GM18873 (cell line): ENCODE measurements around the gene TXK.
A peak's percentile ranks its signal among the peaks of the same experiment; 100 is the strongest.

Source experiments
- ATAC-seq: cut with Tn5 transposase; IDR thresholded peaks from one replicate; pipeline ENCODE4 v1.9.1; 2021; ENCODE audit warnings: mild to moderate bottlenecking, moderate library complexity, moderate number of reproducible peaks; ENCODE audit not compliant: unreplicated experiment, low FRiP score

TXK gene

DNA sequence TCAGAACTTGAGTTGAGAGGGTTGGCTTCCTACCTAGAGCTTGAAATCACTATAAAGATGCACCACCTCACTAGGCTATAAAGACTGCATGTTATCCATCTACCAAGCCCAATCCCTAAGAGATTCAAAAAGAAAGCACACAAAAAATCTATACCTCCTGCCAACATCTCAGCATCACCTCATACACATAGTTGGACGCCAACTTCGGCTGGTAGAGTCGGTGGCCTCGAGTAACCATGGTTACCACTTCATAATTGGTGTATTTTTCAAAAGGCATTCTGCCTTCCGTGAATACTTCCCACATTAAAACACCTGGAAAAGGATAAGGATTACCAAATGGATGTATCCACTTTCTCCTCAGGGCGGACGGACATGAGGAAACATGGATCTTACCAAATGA lies 4.5 kb upstream of the TXK start:
- no peak for ATAC-seq

DNA sequence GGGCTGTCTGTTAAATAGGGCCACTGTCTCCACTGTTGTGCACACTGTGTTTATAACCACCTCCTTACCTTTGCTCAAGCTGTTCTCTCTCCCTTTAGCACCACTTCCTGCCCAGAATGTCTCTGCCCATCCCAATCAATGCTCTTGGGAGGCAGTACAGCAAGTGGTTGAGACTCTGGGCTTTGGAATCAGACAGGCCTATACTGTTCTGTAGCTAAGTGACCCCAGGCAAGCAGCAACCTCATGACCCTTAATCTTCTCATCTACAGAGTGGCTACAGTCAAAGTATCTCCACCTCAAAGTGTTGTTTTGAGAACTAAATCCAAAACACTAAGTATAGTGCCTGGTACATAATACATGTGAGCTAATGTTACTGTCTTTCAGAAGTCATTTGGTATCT lies 3.8 kb upstream of the TXK start:
- ATAC-seq = no peak

DNA sequence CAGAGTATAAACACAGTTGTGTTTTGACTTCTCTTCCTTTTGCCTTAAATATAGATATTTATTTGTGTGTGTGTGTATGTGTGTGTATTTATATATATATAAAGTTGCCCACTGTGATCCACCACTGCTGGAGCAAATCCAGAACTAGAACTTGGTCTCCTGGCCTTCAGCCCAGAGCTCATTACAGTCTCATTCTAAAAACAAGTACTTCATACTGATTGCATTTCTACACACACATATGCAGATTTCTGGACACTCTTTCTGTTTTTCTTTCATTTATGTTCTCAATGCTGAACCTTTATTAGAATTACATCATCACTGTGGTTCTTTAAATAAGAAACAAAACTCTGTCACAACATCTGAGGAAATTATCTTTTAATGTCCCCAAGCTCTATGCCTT lies 381 bp downstream of the TXK start:
- no peak for ATAC-seq

DNA sequence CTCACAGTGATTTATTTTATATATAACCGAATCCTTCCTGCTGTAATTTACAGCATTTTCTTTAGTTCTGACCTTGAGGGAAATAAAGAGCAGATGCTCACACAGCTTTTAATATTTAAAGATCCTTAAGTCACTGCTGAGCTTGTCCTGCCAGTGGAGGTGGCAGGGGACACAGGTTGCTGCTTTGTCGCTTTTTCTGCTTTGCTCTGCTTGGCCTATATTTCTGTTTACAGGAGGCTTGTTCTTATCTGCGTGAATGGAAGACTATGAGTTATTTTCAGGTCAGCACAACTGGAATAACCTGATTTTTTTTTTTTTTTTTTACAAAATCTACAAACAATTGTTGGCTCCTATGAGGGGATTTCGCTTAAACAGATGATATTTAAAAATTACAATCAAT lies 2.3 kb downstream of the TXK start:
- no peak for ATAC-seq

DNA sequence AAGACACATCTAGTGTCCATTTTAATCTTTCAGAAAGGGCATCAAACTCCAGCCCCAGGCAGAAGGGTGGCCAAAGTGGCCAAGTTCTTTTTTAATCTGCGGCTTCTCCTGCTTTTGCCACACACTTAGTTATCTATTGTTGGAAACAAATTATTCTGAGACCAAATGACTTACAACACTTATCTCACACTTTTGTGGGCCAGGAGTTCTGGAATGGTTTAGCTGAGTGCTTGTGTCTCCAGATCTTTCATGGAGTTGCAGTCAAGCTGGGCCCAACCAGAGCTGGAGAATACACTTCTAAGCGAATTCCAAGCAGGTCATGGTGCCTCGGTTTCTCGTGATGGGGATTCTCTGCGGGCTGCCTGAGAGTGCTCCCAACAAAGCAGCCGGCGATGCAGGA lies 4.0 kb downstream of the TXK start:
- no peak for ATAC-seq

DNA sequence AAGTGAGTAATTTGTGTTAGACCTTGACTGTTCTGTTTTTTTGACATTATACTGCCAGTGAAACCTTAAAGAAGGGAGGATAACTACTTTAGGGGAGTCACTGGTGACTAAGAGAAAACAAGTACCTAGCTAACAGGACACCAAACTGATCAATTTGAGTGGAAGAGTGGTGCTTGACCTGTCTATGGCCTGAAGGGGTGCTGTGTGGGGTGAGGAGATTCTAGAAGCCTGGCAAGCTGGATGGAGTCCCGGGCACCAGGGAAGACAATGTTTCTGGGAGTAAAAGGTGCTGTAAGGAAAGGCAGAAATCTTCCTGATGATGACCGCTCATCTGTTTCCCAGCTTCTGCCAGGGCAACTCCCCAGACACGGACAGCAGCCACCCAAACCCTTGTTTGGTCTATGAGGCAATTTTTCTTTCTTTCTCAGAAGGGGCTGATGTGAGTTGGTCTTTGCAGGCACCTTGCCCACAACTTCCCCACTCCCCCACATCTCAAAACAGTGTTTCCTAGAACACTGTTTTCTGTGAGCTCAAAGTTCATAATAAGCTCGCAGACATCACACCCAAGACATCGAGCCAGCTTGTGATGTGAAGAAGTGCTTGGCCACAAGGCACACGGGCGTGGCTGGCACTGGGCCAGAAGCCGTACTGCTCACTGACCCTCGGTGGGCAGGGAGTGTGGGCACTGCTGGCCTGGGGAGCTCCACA lies 4.6 kb downstream of the TXK start:
- ATAC-seq = no peak

DNA sequence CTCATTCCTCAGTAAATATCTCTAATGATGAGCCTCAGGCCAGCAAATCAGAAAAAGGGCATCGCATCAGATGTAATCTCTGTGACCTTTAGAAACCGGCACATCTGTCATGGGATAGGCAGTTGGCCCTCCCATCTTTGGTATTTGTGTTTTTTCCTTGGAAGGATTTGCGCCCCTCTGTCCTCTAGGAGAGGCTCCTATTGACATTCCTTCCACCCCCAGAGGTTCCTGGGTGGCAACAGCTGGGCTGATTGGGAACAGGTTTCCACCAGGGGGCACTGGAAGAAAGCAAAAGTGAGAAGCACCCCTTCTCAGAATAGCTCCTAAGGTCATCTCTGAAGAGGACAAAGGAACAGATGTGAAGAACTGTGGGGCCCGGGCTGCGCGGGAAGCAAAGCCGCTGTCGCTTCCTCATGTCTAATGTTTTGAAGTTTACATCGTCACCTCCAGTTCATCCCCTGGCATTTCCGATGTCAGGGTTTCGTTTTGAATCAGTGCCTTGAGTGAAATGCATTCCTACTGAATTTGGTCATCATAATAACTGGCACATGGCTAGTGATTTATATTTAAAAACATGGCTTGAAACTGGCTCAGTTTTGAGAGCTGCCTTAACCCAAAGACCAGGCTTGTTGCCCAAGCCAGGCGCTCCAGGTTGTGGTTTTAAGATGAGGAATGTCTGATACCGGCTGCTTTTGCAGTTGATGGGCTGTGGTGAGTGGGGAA lies 6.2 kb downstream of the TXK start:
- ATAC-seq = peak; percentile 85

DNA sequence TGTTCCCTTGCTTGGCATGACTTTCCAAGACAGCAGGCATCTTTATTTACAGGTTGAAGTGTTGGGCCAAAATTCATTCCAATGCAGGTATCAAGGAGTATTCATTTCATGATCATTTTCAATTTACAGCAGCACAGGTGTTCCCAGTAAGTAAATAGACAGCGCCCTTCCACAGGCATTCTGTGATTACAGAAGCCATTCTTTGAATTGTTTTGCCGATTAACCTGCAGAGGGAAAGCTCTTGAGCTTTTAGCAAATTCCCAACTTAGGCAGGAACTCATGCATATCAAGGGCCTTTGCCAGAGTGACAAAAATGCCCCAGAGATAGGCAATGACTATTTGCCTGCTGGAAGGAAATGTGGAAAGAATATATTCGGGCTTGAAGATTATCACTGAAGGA lies 6.8 kb downstream of the TXK start:
- no peak for ATAC-seq

DNA sequence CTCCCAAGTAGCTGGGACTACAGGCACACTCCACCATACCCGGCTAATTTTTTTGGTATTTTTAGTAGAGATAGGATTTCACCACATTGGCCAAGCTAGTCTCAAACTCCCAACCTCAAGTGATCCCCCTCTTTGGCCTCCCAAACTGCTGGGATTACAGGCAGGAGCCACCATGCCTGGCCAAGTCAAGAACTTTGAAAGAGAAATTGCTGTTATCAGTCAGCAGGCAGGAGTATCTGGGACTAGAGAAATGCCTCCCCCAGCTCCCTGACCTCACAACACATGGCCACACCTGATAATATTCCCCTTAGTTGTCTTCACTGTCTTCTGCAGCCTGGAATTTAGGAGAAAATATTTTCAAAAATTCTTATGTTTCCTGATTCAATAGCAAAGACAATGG lies 7.4 kb downstream of the TXK start:
- ATAC-seq = no peak

DNA sequence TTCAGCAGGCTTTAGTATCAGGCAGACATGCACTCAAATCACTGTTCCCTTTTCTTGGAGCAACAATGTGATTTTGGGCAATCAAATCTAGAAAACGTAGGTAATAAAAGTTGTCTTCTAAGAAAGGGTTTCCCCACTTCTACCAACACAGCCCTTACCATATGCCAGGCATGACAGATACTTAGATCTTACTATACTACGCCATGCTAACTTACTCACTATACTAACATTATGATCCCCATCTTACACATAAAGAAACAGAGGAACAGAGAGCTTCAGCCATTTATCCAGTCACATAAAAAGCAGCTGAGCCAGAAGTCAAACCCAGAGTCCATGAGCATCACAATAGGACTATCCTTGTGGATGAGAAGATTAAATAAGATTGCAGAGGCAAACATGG lies 9.2 kb downstream of the TXK start:
- ATAC-seq = no peak

DNA sequence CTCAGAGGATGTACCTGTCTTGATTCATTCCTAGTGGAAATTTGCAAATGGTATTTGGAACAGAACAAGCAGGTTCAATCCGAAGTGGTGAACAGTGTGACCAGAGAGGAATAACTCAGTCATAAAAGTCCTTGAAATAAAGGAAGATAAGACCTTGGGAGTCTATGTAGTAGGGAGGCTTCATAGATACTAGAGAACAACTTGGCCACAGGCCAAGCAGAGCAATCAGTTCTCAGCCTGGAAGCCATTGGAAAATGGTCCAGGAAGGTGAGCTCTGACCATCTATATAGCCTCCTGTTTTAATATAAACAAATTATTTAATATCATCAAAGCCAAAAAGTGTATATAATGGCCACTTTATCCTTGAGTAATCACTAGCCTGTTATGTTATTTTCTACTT lies 11.3 kb downstream of the TXK start:
- no peak for ATAC-seq

DNA sequence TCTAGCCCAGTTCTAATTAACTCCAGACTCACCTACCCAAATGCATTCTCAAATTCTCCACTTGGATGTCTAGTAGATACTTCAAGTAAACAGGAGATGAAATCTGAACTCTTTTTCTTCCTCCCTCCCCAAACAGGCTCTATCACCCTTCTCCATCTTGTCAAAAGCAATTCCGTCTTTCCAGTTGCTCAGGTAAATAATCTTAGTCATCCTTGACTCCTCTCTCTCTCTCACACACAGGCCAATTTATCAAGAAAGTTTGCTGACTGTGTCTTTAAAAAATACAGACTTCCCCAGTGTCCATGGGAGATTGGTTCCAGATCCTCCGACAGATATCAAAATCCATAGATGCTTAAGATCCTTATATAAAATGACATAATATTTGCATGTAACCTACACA lies 12.9 kb downstream of the TXK start:
- no peak for ATAC-seq

DNA sequence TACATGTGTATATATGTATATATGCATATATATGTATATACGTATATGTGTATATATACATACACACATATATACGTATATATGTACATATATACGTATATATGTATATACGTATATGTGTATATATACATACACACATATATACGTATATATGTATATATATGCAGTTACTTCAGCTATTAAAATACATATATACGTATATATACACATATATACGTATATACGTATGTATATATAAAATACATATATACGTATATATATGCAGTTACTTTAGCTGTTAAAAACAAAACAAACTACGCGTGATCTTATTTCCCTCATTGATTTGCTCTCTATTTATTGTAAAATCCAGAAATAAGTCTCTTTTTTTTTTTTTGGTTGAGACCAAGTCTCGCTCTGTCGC lies 13.9 kb downstream of the TXK start:
- no peak for ATAC-seq

DNA sequence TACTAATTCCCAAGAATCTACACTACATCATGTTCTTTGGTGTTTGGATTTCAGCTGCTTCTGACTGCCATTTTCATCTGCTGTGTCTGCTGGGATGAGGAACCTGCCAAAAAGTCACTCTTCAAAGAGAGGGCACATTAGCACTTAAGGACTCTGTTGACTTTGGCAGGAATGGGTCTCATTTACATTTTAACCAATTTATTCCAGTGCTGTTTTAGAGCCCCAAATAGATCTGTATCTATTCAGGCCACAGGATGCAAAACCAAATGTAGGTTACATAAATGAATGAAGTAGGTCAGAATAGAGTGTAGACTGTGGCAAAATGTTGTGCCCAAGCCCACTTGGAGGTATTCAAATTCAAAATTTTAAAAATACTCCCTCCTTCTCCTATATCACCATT lies 14.4 kb downstream of the TXK start:
- no peak for ATAC-seq

DNA sequence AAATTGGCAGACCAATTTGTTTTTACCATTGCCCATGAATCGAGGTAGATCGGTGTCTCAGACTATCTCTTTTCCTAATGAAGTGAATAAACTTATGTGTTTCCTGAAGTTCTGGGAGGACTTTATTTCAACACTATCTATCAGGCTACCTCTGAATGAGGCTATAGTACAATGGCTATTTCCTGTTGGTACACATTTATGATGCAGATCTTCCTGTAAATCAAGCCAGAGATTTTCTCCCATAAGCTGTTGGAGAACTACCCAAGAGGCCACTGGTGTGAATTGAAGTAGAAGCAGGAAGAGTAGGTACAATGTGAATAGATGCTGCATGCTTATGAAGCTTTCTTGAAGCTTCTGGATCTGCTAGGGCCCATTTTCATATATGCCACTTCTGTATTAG lies 16.0 kb downstream of the TXK start:
- no peak for ATAC-seq

DNA sequence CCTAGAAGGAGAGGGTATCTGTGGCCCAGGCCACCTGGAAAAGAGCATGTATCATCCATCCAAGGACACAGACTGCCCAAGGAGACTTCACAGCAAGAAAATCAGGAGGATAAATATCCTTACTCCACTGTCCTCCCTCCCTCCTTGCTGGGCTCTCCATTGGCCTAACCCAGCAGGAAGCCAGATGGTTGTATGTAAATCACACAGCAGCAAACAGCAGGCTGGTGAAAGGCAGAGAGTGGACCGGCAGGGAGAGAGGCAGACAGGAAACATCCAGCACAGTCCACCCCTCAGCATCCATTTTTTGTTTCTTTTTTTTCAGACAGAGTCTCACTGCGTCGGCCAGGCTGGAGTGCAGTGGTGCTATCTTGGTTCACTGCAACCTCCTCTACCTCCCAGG lies 17.5 kb downstream of the TXK start:
- no peak for ATAC-seq

DNA sequence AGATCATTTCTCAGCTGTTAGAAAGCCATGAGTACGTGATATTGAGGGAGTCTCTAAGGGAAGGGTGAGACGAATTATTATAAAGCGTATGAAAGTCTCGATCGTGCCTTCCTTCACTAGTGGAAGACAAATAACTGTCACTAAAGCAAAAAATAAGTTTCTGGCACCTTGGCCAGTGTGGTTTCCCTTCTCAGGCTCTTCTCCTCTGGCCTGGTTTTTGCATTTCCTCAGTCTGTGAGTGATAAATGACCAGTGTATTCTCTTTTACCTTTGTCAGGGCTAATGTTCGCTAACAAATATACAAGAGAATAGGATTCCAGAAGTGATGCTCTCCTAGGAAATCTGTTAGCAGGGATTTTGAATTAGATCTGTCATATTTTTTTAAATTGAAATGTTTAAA lies 19.6 kb downstream of the TXK start:
- ATAC-seq = no peak

DNA sequence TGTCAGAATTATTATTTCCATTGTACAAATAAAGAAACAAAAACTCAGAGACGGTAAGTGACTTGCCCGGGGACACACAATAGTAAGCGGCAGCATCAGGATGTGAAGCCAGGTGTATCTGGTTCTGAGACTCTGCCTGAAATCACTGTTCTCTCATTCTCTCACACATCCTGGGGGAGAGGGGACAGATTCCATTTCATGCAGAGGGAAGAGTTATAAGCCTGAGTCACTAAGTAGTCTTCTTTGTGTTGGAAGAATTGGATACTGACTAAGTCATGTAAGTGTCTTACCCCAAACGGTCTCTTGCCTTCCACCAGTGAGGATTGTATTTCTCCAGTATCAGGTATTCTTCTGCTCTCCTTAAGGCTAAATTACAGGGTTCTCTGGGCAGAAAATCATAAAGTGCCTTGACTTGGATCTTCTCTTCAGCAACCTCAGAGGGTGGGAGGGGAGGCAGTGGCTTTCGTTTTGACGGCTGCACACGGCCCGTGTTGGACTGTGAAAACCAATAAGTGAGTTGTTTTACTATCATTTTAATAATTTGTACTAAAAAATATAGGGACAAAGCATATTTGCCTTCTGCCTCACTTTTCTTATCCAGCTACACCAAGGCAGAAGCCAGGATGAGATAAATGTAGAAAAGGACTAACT lies 21.9 kb downstream of the TXK start:
- ATAC-seq = no peak

DNA sequence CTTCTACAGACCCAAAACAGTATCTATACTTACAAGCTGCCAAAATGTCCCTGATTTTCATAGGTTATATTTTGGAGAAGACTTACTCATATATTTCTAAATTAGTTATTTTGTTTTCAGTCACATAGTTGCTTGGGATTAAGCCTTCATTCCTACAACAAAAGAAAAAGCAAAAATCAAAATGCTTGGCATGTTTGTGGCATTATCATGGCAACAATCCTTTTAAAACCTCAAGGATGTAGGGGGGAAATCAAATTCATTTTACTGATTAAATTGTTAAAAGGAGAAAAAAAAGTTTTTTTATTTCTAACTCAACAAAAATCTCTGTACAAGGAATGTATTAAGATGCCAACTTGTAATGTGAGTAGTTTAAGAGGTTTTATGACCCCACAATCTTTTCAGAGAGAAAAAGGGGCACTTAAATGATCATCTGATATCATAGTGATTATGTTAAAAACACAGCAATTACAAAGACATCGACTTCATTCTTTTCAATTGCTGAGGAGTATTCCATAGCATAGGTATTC lies 23.5 kb downstream of the TXK start:
- ATAC-seq = no peak

DNA sequence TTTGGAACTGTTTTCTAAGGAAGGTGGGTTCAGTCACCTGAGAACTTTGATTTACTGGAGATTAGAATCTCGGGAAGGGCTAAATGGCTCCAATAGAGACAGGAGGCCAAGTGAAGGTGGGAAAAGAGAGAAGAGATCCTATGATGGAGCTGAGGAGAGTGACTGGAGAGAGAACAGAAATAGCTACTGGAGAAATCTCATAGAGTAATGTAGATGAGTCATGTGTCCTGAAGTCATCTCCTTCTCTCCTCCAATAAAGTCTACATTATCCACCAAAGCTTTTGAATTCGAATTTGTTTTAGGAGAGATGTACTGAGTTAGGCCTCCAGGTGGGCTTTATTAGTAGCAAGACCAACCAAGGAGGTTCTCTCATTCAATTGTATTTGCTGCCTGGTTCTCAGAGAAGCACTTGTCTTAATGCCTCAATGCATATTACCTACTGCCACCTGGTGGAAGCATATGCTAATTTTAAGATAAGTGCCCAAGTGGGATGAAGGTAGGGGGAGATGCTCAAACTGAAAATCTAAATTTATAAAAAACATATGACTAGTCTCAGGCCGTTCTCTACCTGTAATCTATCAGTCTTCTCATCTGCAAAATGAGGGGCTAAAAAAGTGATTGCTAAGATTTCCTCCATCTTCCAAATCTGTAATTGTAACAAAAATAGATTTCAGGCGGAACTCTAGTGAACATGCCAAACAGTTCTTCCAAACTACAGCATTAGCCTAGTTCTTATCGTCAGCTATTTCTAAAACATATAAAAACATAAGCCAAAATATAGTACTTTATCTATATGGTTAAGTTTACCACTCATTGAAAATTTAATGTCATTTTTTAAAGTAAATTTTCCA lies 24.4 kb downstream of the TXK start:
- no peak for ATAC-seq
